Peyer's patch (tissue), 4 donors: Measurements from ENCODE around the gene NET1. TPM values are rescaled to one million over a fixed set of nuclear protein-coding genes. Genes with fewer than 3 reads are reported as not detected.

Source experiments
- DNase-seq, 3 donors: peaks; one replicate each; pipeline ENCODE4 v3.0.0-alpha.2; 2017 to 2019
- H3K27ac ChIP-seq, 4 donors: fragments of 200-600 bp; sonication (generic); one replicate each; pipeline ENCODE4 v1.5.1; 2016 to 2019
- H3K27me3 ChIP-seq, 2 donors: fragments of 200-600 bp; sonication (generic); one replicate each; pipeline ENCODE4 v1.5.1; 2019
- H3K36me3 ChIP-seq, 3 donors: fragments of 200-600 bp; sonication (generic); one replicate each; pipeline ENCODE4 v1.5.1; 2016 to 2019
- H3K4me1 ChIP-seq, 4 donors: fragments of 200-600 bp; sonication (generic); one replicate each; pipeline ENCODE4 v1.5.1; 2016 to 2019
- H3K4me3 ChIP-seq, 4 donors: fragments of 200-600 bp; sonication (generic); 1 replicate in 3 of 4; 2 replicates in 1 of 4; pipeline ENCODE4 v1.5.1; 2016 to 2019; ENCODE audit warnings: mild to moderate bottlenecking in 1 of 4
- H3K9me3 ChIP-seq, 4 donors: fragments of 200-600 bp; sonication (generic); one replicate each; pipeline ENCODE4 v1.5.1; 2016 to 2019; ENCODE audit warnings: mild to moderate bottlenecking in 1 of 4
- CTCF ChIP-seq, 6 experiments: fragments of 450-650 bp in 4 of 6; fragments of 200-600 bp in 2 of 6; sonication (generic) in 1 of 6; IDR thresholded peaks; one replicate each; pipeline ENCODE4 v1.5.1; 2017 to 2019; ENCODE audit warnings: antibody characterized with exemption in 6 of 6, mild to moderate bottlenecking in 3 of 6, moderate library complexity in 1 of 6
- POLR2A ChIP-seq, 2 donors: fragments of 450-650 bp; IDR thresholded peaks; one replicate each; pipeline ENCODE4 v1.5.1; 2017; ENCODE audit warnings: antibody characterized with exemption in 2 of 2, mild to moderate bottlenecking in 2 of 2, moderate library complexity in 2 of 2
- total RNA-seq, 4 donors: library from RNA; depleted of rRNA; stranded (reverse); fragments of >200 nt; gene quantifications; one replicate each; pipeline ENCODE4 v1.1.0, GENCODE V29; 2016

NET1 gene
- total RNA-seq, 4 donors from 2014 or later = 85.0 to 155 (median 122) TPM

GRCh38 chr10:5449227-5449626 is 36.9 kb downstream of the NET1 start:
- DNase-seq = no peak
- Histone ChIP-seq H3K27ac (peak overlapping the region in 3 of 4 donors; percentile 28 to 85 (median 79)), H3K4me3 (peak overlapping the region in 3 of 4 donors; percentile 6 to 67 (median 65)), H3K9me3 (no peaks in the 10 kb centered on the region), H3K27me3 (no peaks in the 10 kb centered on the region), H3K36me3 (peaks cover 0 to 25% (median 2%) of the 10 kb centered on the region in 3 donors), H3K4me1 (no peaks in the 10 kb centered on the region)
- no peak for TF ChIP-seq CTCF (IDR thresholded peaks at IDR 0.05)
- TF ChIP-seq POLR2A (IDR thresholded peaks at IDR 0.05) = no peak

GRCh38 chr10:5449823-5450222 is 37.5 kb downstream of the NET1 start:
- peak overlapping the region in 2 of 4 donors; percentile 56 to 85 for H3K27ac ChIP-seq
- TF ChIP-seq CTCF (IDR thresholded peaks at IDR 0.05) (peak in 3 of 6 experiments; percentile 13 to 23 (median 22)), POLR2A (IDR thresholded peaks at IDR 0.05) (peak in 1 of 2 donors; percentile 16)
- no peaks in the 10 kb centered on the region for H3K9me3 ChIP-seq
- H3K4me3 ChIP-seq = peak overlapping the region in 2 of 4 donors; percentile 65 to 67
- no peaks in the 10 kb centered on the region for H3K4me1 ChIP-seq
- DNase-seq = no peak
- peaks cover 0 to 31% (median 2%) of the 10 kb centered on the region in 3 donors for H3K36me3 ChIP-seq
- no peaks in the 10 kb centered on the region for H3K27me3 ChIP-seq

GRCh38 chr10:5450605-5451384 is 38.4 kb downstream of the NET1 start:
- H3K36me3 ChIP-seq = peaks cover 0 to 41% (median 2%) of the 10 kb centered on the region in 3 donors
- H3K9me3 ChIP-seq = no peaks in the 10 kb centered on the region
- peak overlapping the region in 1 of 4 donors; percentile 19 for H3K27ac ChIP-seq
- no peak for DNase-seq
- H3K4me1 ChIP-seq = no peaks in the 10 kb centered on the region
- H3K4me3 ChIP-seq = peak overlapping the region in 1 of 4 donors; percentile 65
- no peaks in the 10 kb centered on the region for H3K27me3 ChIP-seq
- no peak for TF ChIP-seq CTCF (IDR thresholded peaks at IDR 0.05)
- TF ChIP-seq POLR2A (IDR thresholded peaks at IDR 0.05) = no peak

- DNase-seq = no peak
- no peaks in the 10 kb centered on the region for H3K27me3 ChIP-seq
- no peaks in the 10 kb centered on the region for H3K4me1 ChIP-seq
- TF ChIP-seq POLR2A (IDR thresholded peaks at IDR 0.05) (no peak), CTCF (IDR thresholded peaks at IDR 0.05) (no peak)
- H3K4me3 ChIP-seq = no peak overlapping the region
- peaks cover 0 to 71% (median 2%) of the 10 kb centered on the region in 3 donors for H3K36me3 ChIP-seq
- no peaks in the 10 kb centered on the region for H3K9me3 ChIP-seq
- H3K27ac ChIP-seq = no peak overlapping the region
These were observed 41.6 kb downstream of the NET1 start for GRCh38 chr10:5453749-5454489.

GRCh38 chr10:5456563-5456962 is 44.2 kb downstream of the NET1 start:
- no peak overlapping the region for H3K4me3 ChIP-seq
- no peak for TF ChIP-seq CTCF (IDR thresholded peaks at IDR 0.05)
- TF ChIP-seq POLR2A (IDR thresholded peaks at IDR 0.05) = no peak
- no peaks in the 10 kb centered on the region for H3K27me3 ChIP-seq
- no peak for DNase-seq
- no peaks in the 10 kb centered on the region for H3K9me3 ChIP-seq
- H3K27ac ChIP-seq = no peak overlapping the region
- peaks cover 0 to 77% (median 2%) of the 10 kb centered on the region in 3 donors for H3K36me3 ChIP-seq
- no peaks in the 10 kb centered on the region for H3K4me1 ChIP-seq
